HL-60 (cell line): ENCODE results near the gene WNT7B.

Experiments
- GABPA ChIP-seq: IDR thresholded peaks from 2 replicates; pipeline ENCODE4 v1.6.1; 2012; ENCODE audit warnings: low read depth
- POLR2AphosphoS5 ChIP-seq: IDR thresholded peaks from 2 replicates; pipeline ENCODE4 v1.6.1; 2012; ENCODE audit warnings: low read depth
- SPI1 ChIP-seq: IDR thresholded peaks from 2 replicates; pipeline ENCODE4 v1.6.1; 2012; ENCODE audit warnings: low read depth, mild to moderate bottlenecking, borderline replicate concordance
- TF ChIP-seq, protein P1 (sequence below): IDR thresholded peaks from one replicate; pipeline ENCODE4 v1.5.1; 2011; ENCODE audit warnings: low read length, control low read depth, inconsistent platforms; ENCODE audit not compliant: insufficient read depth
- TF ChIP-seq, protein P2 (sequence below): IDR thresholded peaks from 2 replicates; pipeline ENCODE4 v1.6.1; 2012; ENCODE audit warnings: low read depth; ENCODE audit not compliant: insufficient replicate concordance

DNA sequence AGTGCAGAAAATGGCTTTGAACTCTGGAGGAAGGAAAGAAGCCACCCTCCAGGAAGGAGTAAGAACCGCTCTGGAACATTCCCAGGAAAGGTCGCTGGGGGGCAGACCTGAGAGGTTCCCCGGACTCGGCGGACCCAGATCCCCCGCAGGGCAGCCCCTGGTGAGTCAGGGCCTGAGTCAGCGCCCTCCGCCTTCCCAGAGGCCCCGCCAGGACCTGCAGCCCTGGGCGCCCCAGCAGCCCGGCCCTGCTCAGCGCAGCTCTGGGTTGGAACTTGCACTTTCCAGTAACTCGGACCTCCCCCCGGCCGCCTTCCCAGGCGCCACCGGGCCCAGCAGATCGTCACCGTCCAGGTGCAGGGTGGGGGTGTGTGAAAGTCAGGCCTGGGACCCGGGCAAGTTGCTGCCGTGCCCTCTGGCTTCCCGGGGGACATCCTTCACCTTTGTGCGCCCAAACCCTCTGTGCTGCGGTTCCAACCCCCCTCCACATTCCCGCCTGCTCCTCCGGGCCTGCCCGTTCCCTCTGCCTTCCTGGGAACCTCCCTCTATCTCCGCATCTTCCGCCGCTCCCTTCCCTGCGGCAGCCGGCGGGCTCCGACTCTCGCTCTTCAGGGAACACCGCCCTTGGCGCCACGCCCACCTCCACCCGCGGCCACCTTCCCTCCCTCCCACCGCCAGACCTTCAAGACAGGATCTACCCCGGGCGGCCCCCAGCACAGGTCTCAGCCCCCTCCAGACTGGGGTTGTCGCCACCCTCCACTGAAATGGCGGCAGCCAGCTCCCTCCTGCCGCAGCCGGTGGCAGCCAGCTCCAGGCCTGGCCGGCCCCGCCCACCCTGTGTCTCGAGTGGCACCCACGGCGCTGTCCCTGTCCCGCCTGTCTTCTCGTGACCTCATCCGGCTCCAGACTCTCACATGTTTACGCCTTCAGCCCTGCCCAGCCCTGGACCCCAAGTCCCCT lies 36.8 kb upstream of the WNT7B start:
- TF ChIP-seq GABPA (no peak), POLR2AphosphoS5 (no peak), SPI1 (no peak)
- TF ChIP-seq, protein P1, sequence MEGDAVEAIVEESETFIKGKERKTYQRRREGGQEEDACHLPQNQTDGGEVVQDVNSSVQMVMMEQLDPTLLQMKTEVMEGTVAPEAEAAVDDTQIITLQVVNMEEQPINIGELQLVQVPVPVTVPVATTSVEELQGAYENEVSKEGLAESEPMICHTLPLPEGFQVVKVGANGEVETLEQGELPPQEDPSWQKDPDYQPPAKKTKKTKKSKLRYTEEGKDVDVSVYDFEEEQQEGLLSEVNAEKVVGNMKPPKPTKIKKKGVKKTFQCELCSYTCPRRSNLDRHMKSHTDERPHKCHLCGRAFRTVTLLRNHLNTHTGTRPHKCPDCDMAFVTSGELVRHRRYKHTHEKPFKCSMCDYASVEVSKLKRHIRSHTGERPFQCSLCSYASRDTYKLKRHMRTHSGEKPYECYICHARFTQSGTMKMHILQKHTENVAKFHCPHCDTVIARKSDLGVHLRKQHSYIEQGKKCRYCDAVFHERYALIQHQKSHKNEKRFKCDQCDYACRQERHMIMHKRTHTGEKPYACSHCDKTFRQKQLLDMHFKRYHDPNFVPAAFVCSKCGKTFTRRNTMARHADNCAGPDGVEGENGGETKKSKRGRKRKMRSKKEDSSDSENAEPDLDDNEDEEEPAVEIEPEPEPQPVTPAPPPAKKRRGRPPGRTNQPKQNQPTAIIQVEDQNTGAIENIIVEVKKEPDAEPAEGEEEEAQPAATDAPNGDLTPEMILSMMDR = peak; percentile 70
- TF ChIP-seq, protein P2, sequence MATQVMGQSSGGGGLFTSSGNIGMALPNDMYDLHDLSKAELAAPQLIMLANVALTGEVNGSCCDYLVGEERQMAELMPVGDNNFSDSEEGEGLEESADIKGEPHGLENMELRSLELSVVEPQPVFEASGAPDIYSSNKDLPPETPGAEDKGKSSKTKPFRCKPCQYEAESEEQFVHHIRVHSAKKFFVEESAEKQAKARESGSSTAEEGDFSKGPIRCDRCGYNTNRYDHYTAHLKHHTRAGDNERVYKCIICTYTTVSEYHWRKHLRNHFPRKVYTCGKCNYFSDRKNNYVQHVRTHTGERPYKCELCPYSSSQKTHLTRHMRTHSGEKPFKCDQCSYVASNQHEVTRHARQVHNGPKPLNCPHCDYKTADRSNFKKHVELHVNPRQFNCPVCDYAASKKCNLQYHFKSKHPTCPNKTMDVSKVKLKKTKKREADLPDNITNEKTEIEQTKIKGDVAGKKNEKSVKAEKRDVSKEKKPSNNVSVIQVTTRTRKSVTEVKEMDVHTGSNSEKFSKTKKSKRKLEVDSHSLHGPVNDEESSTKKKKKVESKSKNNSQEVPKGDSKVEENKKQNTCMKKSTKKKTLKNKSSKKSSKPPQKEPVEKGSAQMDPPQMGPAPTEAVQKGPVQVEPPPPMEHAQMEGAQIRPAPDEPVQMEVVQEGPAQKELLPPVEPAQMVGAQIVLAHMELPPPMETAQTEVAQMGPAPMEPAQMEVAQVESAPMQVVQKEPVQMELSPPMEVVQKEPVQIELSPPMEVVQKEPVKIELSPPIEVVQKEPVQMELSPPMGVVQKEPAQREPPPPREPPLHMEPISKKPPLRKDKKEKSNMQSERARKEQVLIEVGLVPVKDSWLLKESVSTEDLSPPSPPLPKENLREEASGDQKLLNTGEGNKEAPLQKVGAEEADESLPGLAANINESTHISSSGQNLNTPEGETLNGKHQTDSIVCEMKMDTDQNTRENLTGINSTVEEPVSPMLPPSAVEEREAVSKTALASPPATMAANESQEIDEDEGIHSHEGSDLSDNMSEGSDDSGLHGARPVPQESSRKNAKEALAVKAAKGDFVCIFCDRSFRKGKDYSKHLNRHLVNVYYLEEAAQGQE = no peak
